WERI-Rb-1 (cell line): Measurements from ENCODE around the gene DLD.
A peak's percentile ranks its signal among the peaks of the same experiment; 100 is the strongest.
"Not testable (repeated sequence)": the region's sequence is repeated elsewhere in the genome, so short reads cannot be mapped to it uniquely, and the experiment has no call there.

Experiments
- DNase-seq: peaks from one replicate; pipeline ENCODE4 v3.0.0-alpha.2; 2020
- H3K27ac ChIP-seq: fragments of 250-450 bp; sonication (Bioruptor Pico); 2 replicates; pipeline ENCODE4 v1.5.1; 2020; ENCODE audit warnings: mild to moderate bottlenecking, moderate library complexity
- H3K27me3 ChIP-seq: fragments of 250-450 bp; sonication (Bioruptor Pico); 2 replicates; pipeline ENCODE4 v1.5.1; 2021; ENCODE audit warnings: mild to moderate bottlenecking, low read depth, moderate library complexity; ENCODE audit not compliant: insufficient read depth, severe bottlenecking
- H3K36me3 ChIP-seq: fragments of 250-450 bp; sonication (Bioruptor Pico); 2 replicates; pipeline ENCODE4 v1.5.1; 2020; ENCODE audit warnings: mild to moderate bottlenecking, moderate library complexity
- H3K4me3 ChIP-seq: 2 replicates; pipeline ENCODE4 v1.5.1; 2011; ENCODE audit warnings: low read depth, mild to moderate bottlenecking, control low read depth, low read length
- H3K9me3 ChIP-seq: fragments of 250-450 bp; sonication (Bioruptor Pico); 2 replicates; pipeline ENCODE4 v1.5.1; 2021; ENCODE audit warnings: mild to moderate bottlenecking, moderate library complexity; ENCODE audit not compliant: severe bottlenecking
- CTCF ChIP-seq: IDR thresholded peaks from 2 replicates; pipeline ENCODE4 v1.5.1; 2011; ENCODE audit warnings: low read depth, mild to moderate bottlenecking, control low read depth, inconsistent platforms, low read length

Gene DLD

GRCh38 chr7:107890493-107890961, 456 bp upstream of the DLD start:
- H3K4me3 ChIP-seq: peak overlapping the region; percentile 85
- peak overlapping the region; percentile 93 for H3K27ac ChIP-seq
- peaks cover 31% of the 10 kb centered on the region for H3K36me3 ChIP-seq
- no peak for TF ChIP-seq CTCF
- H3K9me3 ChIP-seq: no peaks in the 10 kb centered on the region
- no peaks in the 10 kb centered on the region for H3K27me3 ChIP-seq
- no peak for DNase-seq

- no peak for DNase-seq
- H3K27ac ChIP-seq: peak overlapping the region; percentile 93
Measured at GRCh38 chr7:107891636-107892366, 818 bp downstream of the DLD start.

GRCh38 chr7:107892367-107892741, 1.4 kb downstream of the DLD start:
- not testable (repeated sequence) for DNase-seq, H3K27ac ChIP-seq, H3K4me3 ChIP-seq, H3K9me3 ChIP-seq, H3K27me3 ChIP-seq
- peaks cover 46% of the 10 kb centered on the region for H3K36me3 ChIP-seq

More at GRCh38 chr7:107891636-107892366, 818 bp downstream of the DLD start:
- H3K9me3 ChIP-seq: no peaks in the 10 kb centered on the region
- H3K27me3 ChIP-seq: no peaks in the 10 kb centered on the region
- H3K36me3 ChIP-seq: peaks cover 41% of the 10 kb centered on the region
- H3K4me3 ChIP-seq: peak overlapping the region; percentile 85
- TF ChIP-seq CTCF: no peak

GRCh38 chr7:107898997-107899594, 8.1 kb downstream of the DLD start:
- H3K36me3 ChIP-seq: peaks cover 69% of the 10 kb centered on the region
- H3K27me3 ChIP-seq: no peaks in the 10 kb centered on the region
- H3K9me3 ChIP-seq: no peaks in the 10 kb centered on the region
- no peak for DNase-seq
- no peak overlapping the region for H3K27ac ChIP-seq
- no peak for TF ChIP-seq CTCF
- no peak overlapping the region for H3K4me3 ChIP-seq

GRCh38 chr7:107900496-107901015, 9.6 kb downstream of the DLD start:
- Histone ChIP-seq H3K4me3 (no peak overlapping the region), H3K9me3 (no peaks in the 10 kb centered on the region), H3K36me3 (peaks cover 69% of the 10 kb centered on the region), H3K27me3 (no peaks in the 10 kb centered on the region), H3K27ac (no peak overlapping the region)
- no peak for TF ChIP-seq CTCF
- no peak for DNase-seq

- no peak for TF ChIP-seq CTCF
- no peak overlapping the region for H3K4me3 ChIP-seq
- no peak for DNase-seq
- H3K36me3 ChIP-seq: peaks cover 72% of the 10 kb centered on the region
- H3K9me3 ChIP-seq: no peaks in the 10 kb centered on the region
- no peak overlapping the region for H3K27ac ChIP-seq
- no peaks in the 10 kb centered on the region for H3K27me3 ChIP-seq
Measured at GRCh38 chr7:107902381-107902780, 11.4 kb downstream of the DLD start.
